NCI-H748 treated with DMSO at 0.1 percent for 48 hours (cell line): ENCODE data around the gene HEATR1.

ENCODE experiments used
- DNase-seq: peaks from one replicate; lab custom pipeline; 2025; lab: John Stamatoyannopoulos, UW

The HEATR1 gene

DNA sequence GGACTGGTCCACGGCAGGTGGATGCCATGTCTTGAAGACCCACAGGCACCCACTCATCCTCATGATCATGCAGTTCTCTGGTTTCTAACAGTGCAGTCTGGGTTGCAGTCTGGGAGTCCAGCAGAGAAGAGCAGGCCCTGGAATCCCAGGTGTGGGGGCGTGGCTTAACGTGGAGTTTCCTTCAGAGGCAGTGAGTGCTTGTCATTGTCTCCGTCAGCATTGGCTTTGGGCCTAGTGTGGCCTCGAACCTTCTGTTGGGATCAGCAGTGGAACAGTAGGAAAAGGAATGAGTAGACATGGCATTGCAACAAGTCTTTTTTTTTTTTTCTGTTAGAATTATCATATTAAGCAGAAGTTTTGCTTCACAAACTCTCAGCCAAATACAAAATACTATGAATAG lies 67.8 kb downstream of the HEATR1 start:
- DNase-seq = no peak

DNA sequence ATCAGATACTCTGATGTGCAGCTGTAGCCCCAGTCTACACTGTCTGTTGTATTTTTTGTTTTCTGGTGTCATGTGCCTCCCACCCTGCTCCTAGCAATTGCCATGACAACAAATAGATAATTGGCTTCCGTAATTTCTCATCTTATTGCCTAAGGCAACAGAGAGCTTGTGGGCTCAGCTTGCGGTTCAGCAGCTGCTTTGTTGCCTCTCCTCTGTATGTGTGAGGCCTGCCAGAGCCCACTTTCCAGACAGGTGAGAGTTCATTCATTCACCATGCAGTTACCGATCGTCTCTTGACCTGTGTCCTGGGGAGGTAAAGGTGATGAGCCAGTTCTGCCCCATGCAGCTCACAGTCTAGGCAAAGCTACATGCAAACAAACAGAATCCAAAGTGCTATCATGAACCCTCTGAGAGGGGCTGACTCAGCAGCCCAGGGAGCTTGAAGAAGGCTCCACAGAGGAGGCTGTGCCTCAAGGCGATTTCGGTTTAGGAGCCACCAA lies 68.6 kb downstream of the HEATR1 start:
- DNase-seq = peak; percentile 81

DNA sequence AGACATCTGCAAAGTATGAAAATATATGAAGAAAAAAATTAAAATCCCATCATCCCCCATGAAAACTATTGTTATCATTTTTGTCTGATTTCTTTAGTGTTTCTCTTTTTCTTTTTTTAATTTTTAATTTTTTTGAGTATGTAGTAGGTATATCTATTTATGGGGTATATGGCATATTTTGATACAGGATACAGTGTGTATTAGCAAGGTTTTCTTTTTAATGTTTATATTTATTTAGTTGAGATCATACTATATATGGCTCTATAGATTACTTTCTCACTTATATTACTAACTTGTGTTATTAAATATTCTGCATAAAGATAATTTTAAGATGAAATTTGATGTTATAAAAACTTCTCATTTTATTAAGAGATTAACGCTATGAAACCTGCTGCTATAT lies 69.1 kb downstream of the HEATR1 start:
- DNase-seq = no peak

DNA sequence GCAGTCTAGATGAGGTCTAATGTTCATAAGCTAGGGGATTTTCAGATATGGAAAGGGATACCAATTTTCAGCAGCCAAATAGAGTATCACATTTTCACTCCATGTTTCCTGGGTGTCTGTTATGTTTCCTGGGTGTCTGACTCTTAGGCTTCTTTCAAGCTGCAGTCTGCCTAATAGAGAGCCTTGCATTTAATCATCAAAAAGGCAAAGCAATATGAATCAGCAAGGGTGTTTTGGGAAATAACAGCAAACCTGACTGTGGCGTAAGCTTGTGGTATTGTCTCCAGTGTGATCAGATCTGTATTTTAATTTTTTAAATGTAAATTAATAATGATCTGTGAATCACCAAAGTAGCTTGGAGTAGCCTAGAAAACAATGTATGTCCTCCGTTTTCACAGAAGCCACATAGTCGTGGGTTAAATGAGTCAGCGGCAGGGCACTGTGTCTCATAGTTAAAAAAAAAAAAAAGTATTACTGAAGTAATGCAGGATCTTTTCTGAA lies 70.1 kb downstream of the HEATR1 start:
- DNase-seq = no peak

DNA sequence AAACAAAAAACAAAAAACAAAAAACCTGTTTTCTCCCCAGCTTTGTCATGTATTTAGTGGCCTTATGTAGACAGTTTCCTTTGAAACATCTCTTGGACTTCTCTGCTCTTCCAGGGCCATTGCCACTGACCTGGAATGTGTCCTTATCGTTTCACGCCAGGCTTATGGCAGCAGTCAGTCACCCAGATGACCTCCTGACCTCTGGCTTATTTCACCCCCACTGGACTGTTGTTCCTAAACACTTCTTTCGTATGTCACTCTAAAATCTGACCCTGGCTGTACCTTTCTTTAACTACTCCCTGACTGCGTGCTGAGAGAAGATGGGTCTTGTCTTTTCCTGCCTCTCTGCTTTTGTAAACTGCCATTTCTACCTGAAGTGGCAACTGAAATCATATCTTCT lies 71.5 kb downstream of the HEATR1 start:
- DNase-seq = no peak

DNA sequence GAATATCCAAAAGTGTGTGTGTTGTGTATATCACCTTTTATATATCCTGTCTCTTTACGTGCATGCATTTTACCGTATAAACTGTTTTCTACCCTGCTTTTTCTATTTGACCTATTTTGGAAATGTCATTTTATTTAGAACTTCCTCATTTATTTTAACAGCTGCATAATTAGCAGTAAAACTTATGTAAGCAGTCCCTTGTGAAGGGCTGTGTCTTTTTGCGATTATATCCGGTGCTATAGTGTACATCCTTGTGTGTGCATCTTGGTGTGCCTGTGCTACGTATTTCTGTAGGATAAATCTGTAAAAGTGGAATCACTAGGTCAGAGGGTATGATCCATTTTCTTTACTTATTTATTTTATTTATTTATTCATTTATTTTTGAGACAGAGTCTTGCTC lies 73.4 kb downstream of the HEATR1 start:
- no peak for DNase-seq

DNA sequence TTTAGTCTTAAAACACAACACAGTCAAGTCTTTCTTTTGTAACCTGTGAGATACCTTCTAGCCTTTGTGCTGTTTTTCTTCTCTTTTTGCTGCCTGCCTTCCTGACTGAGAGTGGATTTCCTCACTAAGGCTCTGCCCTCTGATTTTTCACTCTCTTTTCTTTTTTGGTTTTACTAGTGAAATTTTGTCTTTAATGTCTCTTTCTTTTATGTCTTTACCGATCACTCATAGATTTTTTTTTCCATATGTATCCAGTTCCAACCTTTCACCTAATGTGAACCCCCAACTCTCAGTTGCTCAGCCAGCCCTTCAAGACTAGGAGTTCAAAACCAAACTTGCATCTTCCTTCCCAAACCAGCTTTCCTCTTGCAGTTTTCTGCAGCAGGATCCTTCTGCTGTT lies 74.0 kb downstream of the HEATR1 start:
- DNase-seq = no peak

DNA sequence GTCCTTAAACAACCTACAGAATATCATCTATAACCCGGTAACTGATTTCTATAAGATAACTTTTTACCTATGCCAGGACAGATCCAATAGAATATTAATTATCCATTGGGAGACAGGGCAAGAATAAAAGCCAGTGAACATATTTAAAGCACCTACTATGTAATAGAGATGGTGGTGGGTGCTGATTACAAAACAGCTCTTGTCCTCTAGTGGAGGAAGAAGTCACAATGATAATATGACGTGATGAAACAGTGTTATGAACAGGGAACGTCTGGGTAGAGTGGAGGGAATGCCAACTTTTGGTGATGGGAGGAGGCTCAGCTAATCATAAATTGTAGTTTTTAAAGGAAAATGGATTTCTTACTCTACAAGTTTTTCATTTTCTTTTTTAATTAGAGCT lies 78.2 kb downstream of the HEATR1 start:
- no peak for DNase-seq

DNA sequence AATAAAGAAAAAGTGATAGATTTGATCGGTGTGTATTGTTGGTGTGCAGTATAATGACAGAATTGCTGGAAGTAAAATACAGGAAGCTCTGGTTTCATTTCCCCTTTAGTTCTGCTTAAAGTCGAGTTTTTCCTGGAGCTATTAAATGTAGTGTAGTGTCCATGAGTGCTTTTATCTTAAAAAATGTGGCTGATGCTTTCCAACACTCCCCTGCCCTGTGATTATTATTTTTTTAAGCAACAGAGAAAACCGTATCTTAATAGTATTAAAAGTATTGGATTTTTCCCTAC lies 79.5 kb downstream of the HEATR1 start:
- DNase-seq = no peak

DNA sequence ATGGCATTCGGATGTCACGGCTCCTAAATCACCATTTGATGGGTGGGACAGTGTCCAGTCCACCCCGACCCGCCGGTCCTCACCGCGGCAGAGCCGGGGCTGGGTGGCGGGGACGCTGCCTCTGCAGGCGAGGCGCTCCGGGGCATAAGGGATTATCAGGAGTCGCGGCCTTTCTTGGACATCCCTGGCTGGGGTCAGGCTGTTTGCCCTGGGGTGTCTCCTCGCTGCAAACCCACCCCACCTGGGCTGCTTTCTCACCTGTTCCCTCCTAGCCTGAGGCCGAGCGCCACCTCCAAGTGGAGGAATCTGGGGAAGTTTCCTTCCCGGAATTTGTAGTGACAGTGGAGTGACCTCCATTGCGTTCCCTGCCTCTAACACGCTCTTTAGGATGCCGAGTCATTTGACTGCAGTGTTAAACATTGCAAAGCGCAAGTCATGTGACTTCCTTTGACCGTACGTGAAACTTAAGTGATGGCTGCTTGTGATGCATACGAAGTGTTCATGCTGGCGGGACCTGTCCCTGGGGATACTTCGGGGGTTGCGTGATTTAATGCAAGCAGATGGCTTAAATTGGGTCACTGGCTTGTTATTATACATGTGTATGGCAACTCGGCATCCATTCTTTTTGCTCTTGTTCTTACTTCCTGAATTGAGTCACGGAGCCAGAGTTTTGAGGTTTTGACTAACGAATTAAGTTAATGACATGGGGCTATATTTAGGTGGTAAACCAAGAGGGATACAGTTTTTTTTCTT lies 80.0 kb downstream of the HEATR1 start:
- peak; percentile 5 for DNase-seq

DNA sequence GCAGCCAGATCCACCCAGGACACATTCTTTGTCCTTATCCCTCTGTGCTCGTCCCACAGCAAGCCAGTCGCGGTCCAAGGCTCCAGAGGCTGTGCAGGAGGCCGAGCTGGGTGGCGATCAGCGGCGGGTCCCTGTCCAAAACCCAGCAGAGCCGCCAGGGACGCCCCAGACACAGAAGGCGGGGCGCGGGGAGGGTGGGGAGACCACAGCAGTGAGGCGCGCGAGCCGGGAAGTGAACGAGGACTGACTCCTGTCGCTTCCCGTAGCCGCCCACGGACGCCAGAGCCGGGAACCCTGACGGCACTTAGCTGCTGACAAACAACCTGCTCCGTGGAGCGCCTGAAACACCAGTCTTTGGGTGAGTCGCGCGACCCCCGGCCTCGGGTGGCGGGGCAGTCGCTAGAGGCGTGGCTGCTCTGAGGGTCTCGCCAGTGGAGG lies 80.6 kb downstream of the HEATR1 start, which contains the start of gene LGALS8:
Gene LGALS8 (plus strand): TSS at position 279 of the 438 bp plus-strand sequence. CDS start 2,089 bp downstream, outside the sequence.
- peak; percentile 32 for DNase-seq

DNA sequence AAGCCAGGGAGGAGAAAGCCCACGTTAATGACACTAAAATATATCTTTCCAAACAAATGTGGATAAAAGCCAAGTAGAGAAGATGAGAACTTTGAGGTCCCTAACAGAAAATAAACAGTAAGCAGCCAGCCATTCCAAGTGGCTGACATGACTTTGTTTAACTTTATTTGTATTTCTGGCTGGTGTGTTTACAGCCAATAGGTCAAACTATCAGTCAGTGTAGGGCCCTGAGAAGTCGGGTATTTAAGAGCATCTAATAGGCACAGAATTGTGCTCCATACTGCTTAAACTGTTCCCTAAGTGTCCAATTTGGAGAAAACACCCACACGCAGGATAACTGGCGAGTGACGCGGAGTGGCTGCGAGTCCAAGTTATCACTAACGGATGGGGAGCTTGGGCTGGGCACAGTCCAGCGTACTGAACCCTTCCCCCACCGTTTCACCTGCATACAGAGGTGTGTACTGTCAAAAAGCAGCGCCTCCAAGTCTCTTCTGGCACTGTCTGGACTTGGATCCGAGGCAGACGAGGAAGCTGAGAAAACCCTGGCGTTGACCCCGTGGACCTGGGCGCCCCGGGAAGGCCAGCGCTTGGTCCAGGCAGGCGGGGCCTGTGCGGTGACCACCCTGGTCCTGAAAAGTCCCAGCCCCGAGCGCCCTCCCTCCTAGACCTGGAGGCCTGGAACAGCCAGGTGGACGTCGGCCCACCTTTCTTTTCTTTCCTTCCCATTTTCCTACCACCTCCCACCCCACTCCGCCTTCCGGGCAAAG lies 81.2 kb downstream of the HEATR1 start:
- DNase-seq = no peak

DNA sequence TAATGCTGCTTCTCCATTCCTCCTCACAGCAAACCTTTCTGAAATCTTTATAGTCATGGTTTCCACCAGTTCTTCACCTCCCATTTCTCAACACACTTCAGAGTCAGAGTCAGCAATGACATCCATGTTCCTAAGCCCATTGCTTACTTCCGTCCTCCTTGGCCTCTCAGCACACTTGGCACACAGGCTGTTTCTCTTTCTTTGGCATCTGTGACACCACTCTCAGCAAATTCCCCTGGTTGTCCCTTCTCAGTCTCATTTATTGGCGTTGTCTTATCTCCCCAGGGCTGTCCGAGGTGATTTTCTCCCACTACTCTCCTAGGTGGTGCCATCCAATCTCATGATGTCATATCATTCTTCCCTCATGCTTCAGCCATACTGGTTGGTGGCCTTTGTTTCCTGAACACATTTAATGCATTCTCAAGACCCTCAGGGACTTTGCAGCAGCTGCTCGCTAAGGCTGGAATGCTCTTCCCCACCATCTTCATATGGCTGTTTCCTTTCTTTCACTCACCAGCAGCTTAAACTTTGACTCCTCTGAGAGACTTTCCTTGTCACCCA lies 83.8 kb downstream of the HEATR1 start:
- no peak for DNase-seq

DNA sequence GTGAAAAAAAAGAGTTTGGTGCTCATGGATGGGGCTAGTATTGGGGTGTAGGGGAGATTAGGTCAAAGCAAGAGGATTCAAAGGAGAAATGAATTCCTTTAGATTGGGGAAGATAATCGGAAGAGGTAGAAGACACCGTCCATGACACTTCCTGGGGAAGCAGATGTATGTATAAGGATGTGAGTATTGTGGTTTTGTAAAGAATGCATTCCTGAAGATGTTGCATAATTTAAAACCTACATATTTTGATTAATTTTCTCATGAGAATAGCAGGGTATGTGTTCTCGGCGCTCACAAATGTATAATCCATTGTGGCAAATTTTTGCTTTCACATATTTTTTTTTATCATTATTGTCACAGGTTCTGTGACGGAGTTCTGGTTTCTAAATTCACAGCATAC lies 86.0 kb downstream of the HEATR1 start:
- DNase-seq = no peak

DNA sequence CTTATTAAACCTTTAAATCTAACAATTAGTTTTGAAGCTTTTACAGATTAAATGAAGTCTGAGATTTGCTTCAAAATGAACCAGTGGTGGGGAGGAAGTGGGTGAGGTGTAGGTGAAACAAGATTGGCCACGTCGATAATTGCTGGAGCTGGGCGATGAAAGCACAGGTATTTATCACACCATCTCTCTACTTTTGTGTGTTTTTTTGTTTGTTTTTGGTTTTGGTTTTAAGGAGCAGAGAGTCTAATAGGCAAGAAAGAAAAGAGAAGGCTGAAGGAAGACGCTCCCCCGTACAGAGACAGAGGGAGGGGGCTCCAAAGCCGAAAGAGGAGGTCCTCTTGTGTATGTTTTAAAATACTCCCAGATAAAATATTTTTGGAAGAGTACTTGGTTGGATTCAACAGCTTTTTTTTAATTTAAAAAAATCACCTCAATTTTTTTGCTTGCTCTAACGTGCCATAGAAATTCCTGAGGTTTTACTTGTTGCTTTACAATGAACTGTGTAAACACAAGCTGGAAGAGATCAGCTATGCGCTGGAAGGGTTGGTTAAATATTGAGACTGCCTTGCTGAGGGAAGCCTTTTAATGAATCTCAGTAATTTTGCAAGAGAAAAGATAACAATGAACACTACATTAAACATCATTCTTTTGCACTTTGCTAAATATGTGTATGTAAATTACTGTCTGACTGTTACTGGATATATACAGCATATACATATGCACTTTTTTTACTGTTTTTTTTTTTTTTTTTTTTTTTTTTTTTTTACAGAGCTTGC lies 87.2 kb downstream of the HEATR1 start:
- DNase-seq = peak; percentile 12

DNA sequence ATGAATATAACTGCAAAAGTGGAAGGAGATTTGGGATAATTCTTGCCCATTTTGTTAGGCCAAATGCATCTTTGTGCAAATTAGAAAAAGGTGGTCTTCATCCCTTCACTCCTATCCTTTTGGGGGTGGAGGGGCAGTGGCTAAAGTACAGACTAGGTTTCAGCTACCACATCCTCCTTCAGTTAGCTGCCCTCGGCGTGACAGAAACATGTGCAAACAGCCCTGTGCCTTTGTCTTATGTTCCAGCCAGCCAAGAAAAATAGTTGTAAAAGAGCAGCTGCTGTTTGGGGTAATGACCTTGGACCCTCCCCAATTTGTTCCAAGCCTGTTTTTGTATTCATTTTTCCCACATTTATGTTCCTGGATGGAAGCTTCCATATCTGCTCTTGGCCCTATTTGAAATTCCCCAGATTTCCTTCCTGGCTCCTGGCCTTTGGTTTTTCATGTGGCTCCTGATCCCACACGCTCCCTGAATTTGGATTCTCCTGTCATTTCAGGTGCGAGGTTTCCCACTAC lies 88.8 kb downstream of the HEATR1 start:
- peak; percentile 40 for DNase-seq

DNA sequence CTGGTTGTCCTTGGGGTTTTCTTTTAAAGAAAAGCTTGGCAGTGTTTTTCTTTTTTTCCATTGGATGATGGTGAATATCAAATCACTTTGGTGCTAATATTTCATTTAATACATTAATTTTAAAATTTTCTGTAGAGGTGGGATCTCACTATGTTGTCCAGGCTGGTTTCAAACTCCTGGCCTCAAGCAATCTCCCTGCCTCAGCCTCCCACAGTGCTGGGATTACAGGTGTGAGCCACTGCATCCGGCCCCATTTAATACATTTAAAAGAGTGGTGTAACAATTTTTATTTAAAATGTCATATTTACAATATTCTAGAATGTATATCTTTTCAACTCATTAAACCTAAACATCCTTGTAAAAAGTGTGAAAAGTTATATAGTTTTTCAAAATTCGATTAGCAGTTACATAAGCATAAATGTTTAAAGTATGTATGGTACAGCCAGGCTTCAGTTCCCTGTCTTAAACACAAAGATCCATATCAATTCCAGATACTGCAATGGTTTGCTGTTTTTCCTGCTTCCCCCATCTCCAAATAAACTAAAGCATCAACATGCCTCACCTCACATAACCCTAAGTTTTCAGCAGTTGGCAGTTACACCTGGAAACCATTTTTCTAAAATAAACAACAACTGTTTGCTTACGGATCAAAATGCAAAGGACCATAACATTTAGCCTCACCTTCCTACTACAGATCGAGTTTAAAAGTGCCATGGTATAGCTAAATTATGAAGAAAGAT lies 89.4 kb downstream of the HEATR1 start:
- DNase-seq = peak; percentile 40

DNA sequence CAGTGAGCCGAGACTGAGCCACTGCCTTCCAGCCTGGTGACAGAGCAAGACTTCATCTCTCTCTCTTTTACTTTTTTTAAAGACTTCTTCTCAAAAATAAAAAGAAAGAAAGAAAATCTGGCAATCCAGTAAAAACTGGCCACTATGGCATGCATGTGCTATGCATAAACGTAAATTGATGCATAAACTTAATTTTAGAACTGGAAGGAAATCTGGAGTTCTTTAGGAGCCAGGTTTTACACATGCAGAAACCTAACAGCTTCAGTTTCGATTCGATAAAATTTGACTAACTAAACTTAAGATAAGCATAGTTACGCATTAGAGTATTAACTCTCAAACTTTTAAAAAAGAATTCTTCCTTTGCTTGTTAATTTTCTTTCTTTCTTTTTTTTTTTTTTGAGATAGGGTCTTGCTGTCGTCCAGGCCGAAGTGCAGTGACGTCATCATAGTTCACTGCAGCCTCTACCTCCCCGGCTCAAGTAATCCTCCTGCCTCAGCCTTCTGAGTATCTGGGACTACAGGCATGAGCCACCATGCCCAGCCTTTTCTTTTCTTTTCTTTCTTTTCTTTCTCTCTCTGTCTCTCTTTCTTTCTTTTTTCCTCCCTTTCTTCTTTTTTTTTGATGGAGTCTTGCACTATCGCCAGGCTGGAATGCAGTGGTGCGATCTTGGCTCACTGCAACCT lies 92.4 kb downstream of the HEATR1 start:
- DNase-seq = no peak

DNA sequence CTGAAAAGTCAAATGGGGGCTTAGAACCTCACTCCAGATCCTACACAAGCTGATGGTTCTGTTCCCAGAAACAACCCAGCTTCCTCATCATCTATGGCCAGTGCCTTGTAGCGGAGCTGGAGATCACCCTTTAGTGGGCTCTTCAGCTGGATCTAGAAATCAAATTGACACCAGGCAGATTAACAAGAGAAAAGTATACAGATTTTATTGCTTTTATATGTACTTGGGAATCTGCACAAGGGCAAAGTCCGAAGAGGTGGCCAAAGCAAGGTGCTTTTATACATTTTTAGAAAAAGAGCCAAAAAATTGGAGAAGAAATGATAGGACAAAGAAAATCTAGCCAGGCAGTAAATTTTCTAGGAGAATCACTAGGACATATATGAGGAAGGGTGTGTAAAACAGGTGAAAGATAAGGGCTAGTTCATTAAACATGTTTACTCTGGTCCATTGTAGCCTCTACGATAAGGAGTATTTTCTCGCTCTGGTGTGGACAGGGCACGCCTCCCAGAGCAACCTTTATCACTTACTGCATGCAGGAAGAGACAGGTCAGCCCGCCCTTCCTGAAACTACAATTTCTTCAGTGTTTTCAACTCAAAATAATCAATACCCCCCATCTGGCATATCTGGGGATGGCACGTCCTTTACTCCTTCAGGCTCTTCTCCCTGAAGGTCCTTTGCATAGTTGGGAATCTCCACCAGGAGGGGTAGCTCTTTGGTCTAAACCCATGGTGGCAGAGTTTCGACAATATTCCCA lies 94.5 kb downstream of the HEATR1 start:
- no peak for DNase-seq

DNA sequence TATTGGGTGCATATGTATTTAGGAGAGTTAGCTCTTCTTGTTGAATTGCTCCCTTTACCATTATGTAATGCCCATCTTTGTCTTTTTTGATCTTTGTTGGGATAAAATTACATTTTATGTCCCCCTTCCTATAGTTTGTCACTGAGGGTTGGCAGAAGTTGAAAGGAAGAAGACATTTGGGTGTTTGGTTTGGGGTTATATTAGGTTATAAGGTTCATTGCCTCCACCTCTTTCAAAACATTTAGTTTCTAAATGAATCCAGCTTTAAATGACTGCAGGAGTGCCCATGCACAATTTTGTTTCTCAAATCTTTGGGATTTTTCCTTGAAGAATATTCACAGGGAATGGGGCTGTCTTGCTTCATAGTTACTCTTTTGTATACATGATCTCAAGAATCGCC lies 95.1 kb downstream of the HEATR1 start:
- DNase-seq = no peak
